ENCODE results near the gene AIG1. TPM values are rescaled to one million over a fixed set of nuclear protein-coding genes. Genes with fewer than 3 reads are reported as not detected.

The AIG1 gene
- total and polyA plus RNA-seq, 2 experiments from 2014 or later, result 44.7 to 46.9 TPM

GRCh38 chr6:143123941-143124340 is 63.3 kb downstream of the AIG1 start:
- WGBS, 2 experiments (ENCODE audit: low coverage in 1 of 2, low lambda C conversion rate in 2 of 2, missing lambda C conversion rate in 2 of 2), result 98 to 100% methylated on average over 2 of the region's 2 CpGs
- no peaks in the 10 kb centered on the region for H3K9me2 ChIP-seq (ENCODE audit: insufficient read depth)
- no peak overlapping the region for H3K4me2 ChIP-seq (ENCODE audit: unreplicated experiment)
- no peaks in the 10 kb centered on the region for H3F3A ChIP-seq (ENCODE audit: insufficient read depth)
- in situ Hi-C loops (cut with MboI), result no loop called here
- H3K79me2 ChIP-seq (ENCODE audit: insufficient read depth), result no peaks in the 10 kb centered on the region
- no peak overlapping the region for H2AFZ ChIP-seq
- no peaks in the 10 kb centered on the region for H3K27me3 ChIP-seq (replicated peaks; ENCODE audit: insufficient read depth)
- no peak overlapping the region for H3K27ac ChIP-seq
- H4K20me1 ChIP-seq (ENCODE audit: insufficient read depth), result no peaks in the 10 kb centered on the region
- 0 out of 2 replicates have a peak, but pooled peaks cover 14% of the 10 kb centered on the region for H3K4me1 ChIP-seq (ENCODE audit: insufficient read depth)
- TF ChIP-seq EZH2 (IDR thresholded peaks at IDR 0.05; ENCODE audit: insufficient read depth, poor library complexity, severe bottlenecking), result no peak
- TF ChIP-seq EZH2phosphoT487 (IDR thresholded peaks at IDR 0.05; ENCODE audit: insufficient read depth, low read depth), result no peak
- no peaks in the 10 kb centered on the region for H3K9me3 ChIP-seq (ENCODE audit: low read depth)
- H3K9ac ChIP-seq, result no peak overlapping the region
- H3K4me3 ChIP-seq, result no peak overlapping the region
- DNase-seq, result no peak
- H3K36me3 ChIP-seq (ENCODE audit: low read depth), result no peaks in the 10 kb centered on the region

- no peaks in the 10 kb centered on the region for H3F3A ChIP-seq (ENCODE audit: insufficient read depth)
- H3K9me3 ChIP-seq (ENCODE audit: low read depth), result no peaks in the 10 kb centered on the region
- H3K4me3 ChIP-seq, result no peak overlapping the region
- no peak overlapping the region for H2AFZ ChIP-seq
- no peak for DNase-seq
- H3K79me2 ChIP-seq (ENCODE audit: insufficient read depth), result no peaks in the 10 kb centered on the region
- in situ Hi-C loops (cut with MboI), result no loop called here
- TF ChIP-seq EZH2phosphoT487 (IDR thresholded peaks at IDR 0.05; ENCODE audit: insufficient read depth, low read depth) (no peak), EZH2 (IDR thresholded peaks at IDR 0.05; ENCODE audit: insufficient read depth, poor library complexity, severe bottlenecking) (no peak)
- no peak overlapping the region for H3K4me2 ChIP-seq (ENCODE audit: unreplicated experiment)
- H3K4me1 ChIP-seq (ENCODE audit: insufficient read depth), result 0 out of 2 replicates have a peak, but pooled peaks cover 14% of the 10 kb centered on the region
- no peaks in the 10 kb centered on the region for H3K27me3 ChIP-seq (replicated peaks; ENCODE audit: insufficient read depth)
- no peaks in the 10 kb centered on the region for H4K20me1 ChIP-seq (ENCODE audit: insufficient read depth)
- H3K27ac ChIP-seq, result no peak overlapping the region
- no peaks in the 10 kb centered on the region for H3K9me2 ChIP-seq (ENCODE audit: insufficient read depth)
- no peak overlapping the region for H3K9ac ChIP-seq
- no peaks in the 10 kb centered on the region for H3K36me3 ChIP-seq (ENCODE audit: low read depth)
- 92 to 93% methylated on average over 3 of the region's 3 CpGs for WGBS, 2 experiments (ENCODE audit: low coverage in 1 of 2, low lambda C conversion rate in 2 of 2, missing lambda C conversion rate in 2 of 2)
These were observed 64.8 kb downstream of the AIG1 start for GRCh38 chr6:143125455-143125854.

GRCh38 chr6:143125864-143126573 is 65.3 kb downstream of the AIG1 start:
- Histone ChIP-seq H3K27ac (no peak overlapping the region), H3K9me2 (ENCODE audit: insufficient read depth) (no peaks in the 10 kb centered on the region), H3K4me2 (ENCODE audit: unreplicated experiment) (no peak overlapping the region), H2AFZ (no peak overlapping the region), H4K20me1 (ENCODE audit: insufficient read depth) (no peaks in the 10 kb centered on the region), H3K79me2 (ENCODE audit: insufficient read depth) (no peaks in the 10 kb centered on the region), H3K36me3 (ENCODE audit: low read depth) (no peaks in the 10 kb centered on the region; the same call in 1 of the 2 replicates), H3K9me3 (ENCODE audit: low read depth) (no peaks in the 10 kb centered on the region), H3F3A (ENCODE audit: insufficient read depth) (no peaks in the 10 kb centered on the region), H3K4me1 (ENCODE audit: insufficient read depth) (0 out of 2 replicates have a peak, but pooled peaks cover 14% of the 10 kb centered on the region), H3K27me3 (replicated peaks; ENCODE audit: insufficient read depth) (no peaks in the 10 kb centered on the region), H3K9ac (no peak overlapping the region), H3K4me3 (no peak overlapping the region)
- 95% methylated on average over 12 of the region's 12 CpGs for WGBS, 2 experiments (ENCODE audit: low coverage in 1 of 2, low lambda C conversion rate in 2 of 2, missing lambda C conversion rate in 2 of 2)
- TF ChIP-seq EZH2phosphoT487 (IDR thresholded peaks at IDR 0.05; ENCODE audit: insufficient read depth, low read depth), result no peak
- no peak for TF ChIP-seq EZH2 (IDR thresholded peaks at IDR 0.05; ENCODE audit: insufficient read depth, poor library complexity, severe bottlenecking)
- DNase-seq, result no peak
- in situ Hi-C loops (cut with MboI), result no loop called here

- Histone ChIP-seq H3F3A (ENCODE audit: insufficient read depth) (no peaks in the 10 kb centered on the region), H3K9me2 (ENCODE audit: insufficient read depth) (no peaks in the 10 kb centered on the region), H3K4me3 (no peak overlapping the region), H4K20me1 (ENCODE audit: insufficient read depth) (no peaks in the 10 kb centered on the region), H3K27ac (no peak overlapping the region), H3K27me3 (replicated peaks; ENCODE audit: insufficient read depth) (no peaks in the 10 kb centered on the region), H3K9me3 (ENCODE audit: low read depth) (no peaks in the 10 kb centered on the region), H3K9ac (no peak overlapping the region), H3K79me2 (ENCODE audit: insufficient read depth) (no peaks in the 10 kb centered on the region), H2AFZ (no peak overlapping the region), H3K4me2 (ENCODE audit: unreplicated experiment) (no peak overlapping the region), H3K36me3 (ENCODE audit: low read depth) (no peaks in the 10 kb centered on the region; the same call in 1 of the 2 replicates), H3K4me1 (ENCODE audit: insufficient read depth) (0 out of 2 replicates have a peak, but pooled peaks cover 14% of the 10 kb centered on the region)
- no peak for DNase-seq
- TF ChIP-seq EZH2 (IDR thresholded peaks at IDR 0.05; ENCODE audit: insufficient read depth, poor library complexity, severe bottlenecking) (no peak), EZH2phosphoT487 (IDR thresholded peaks at IDR 0.05; ENCODE audit: insufficient read depth, low read depth) (no peak)
- WGBS, 2 experiments (ENCODE audit: low coverage in 1 of 2, low lambda C conversion rate in 2 of 2, missing lambda C conversion rate in 2 of 2), result 77 to 95% methylated on average over 1 of the region's 1 CpG
- in situ Hi-C loops (cut with MboI), result no loop called here
These were observed 65.9 kb downstream of the AIG1 start for GRCh38 chr6:143126574-143126941.

Measured in GM23248 (cell line).